ENCODE results near the gene C1D. TPM values are rescaled to one million over a fixed set of nuclear protein-coding genes. Genes with fewer than 3 reads are reported as not detected.
"Not testable (repeated sequence)": the region's sequence is repeated elsewhere in the genome, so short reads cannot be mapped to it uniquely, and the experiment has no call there.

C1D gene
- polyA plus RNA-seq, 3 donors, result 14.9 to 58.4 (median 49.7) TPM

DNA sequence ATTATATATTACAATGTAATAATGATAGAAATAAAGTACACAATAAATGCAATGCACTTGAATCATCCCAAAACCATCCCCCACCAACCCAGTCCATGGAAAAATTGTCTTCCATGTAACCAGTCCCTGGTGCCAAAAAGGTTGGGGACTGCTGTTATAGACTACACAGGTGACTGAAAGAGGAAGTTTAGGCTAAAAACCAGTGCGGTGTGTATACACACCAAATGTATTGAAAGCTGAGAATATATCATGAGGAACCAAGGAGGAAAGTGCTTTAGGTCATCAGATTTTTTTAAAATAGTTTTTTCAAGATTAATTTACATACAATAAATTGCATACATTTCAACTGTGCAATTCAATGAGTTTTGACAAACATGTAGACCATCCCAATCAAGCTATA lies 20.5 kb upstream of the C1D start:
- no peaks in the 10 kb centered on the region for H3K9me3 ChIP-seq (replicated peaks in 1 of 2; ENCODE audit: control insufficient read depth in 1 of 2, insufficient read depth in 1 of 2, low read length in 2 of 2)
- H3K27ac ChIP-seq (ENCODE audit: low read depth in 1 of 2, low read length in 2 of 2), result no peak overlapping the region
- Mint-ChIP-seq H3K4me3 (no peak overlapping the region), H3K9me3 (no peaks in the 10 kb centered on the region), H3K4me1 (no peaks in the 10 kb centered on the region), H3K27ac (no peak overlapping the region), H3K36me3 (no peaks in the 10 kb centered on the region), H3K27me3 (ENCODE audit: low read depth in 3 of 3) (peaks cover 0 to 5% (median 0%) of the 10 kb centered on the region in 3 donors)
- DNase-seq, result no peak
- no peaks in the 10 kb centered on the region for H3K4me1 ChIP-seq (ENCODE audit: control insufficient read depth in 1 of 2, insufficient read depth in 2 of 2, low read length in 2 of 2)
- no peak overlapping the region for H2AFZ ChIP-seq (ENCODE audit: insufficient read depth, low read depth, low read length, poor library complexity, severe bottlenecking)
- H3K79me2 ChIP-seq (ENCODE audit: insufficient read depth, low read length), result no peaks in the 10 kb centered on the region
- WGBS (ENCODE audit: insufficient coverage), result no CpG with 5 or more reads among the region's 1 CpG
- no peaks in the 10 kb centered on the region for H3K27me3 ChIP-seq (ENCODE audit: control insufficient read depth in 2 of 2, insufficient read depth in 2 of 2, low read length in 2 of 2)
- no peak overlapping the region for H3K9ac ChIP-seq (ENCODE audit: insufficient read depth, low read length, poor library complexity, severe bottlenecking)
- TF ChIP-seq, protein P1, sequence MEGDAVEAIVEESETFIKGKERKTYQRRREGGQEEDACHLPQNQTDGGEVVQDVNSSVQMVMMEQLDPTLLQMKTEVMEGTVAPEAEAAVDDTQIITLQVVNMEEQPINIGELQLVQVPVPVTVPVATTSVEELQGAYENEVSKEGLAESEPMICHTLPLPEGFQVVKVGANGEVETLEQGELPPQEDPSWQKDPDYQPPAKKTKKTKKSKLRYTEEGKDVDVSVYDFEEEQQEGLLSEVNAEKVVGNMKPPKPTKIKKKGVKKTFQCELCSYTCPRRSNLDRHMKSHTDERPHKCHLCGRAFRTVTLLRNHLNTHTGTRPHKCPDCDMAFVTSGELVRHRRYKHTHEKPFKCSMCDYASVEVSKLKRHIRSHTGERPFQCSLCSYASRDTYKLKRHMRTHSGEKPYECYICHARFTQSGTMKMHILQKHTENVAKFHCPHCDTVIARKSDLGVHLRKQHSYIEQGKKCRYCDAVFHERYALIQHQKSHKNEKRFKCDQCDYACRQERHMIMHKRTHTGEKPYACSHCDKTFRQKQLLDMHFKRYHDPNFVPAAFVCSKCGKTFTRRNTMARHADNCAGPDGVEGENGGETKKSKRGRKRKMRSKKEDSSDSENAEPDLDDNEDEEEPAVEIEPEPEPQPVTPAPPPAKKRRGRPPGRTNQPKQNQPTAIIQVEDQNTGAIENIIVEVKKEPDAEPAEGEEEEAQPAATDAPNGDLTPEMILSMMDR (IDR thresholded peaks at IDR 0.05), result no peak
- H3K4me3 ChIP-seq (replicated peaks in 1 of 3; ENCODE audit: low read depth in 2 of 3, low read length in 3 of 3), result no peak overlapping the region
- H4K20me1 ChIP-seq (ENCODE audit: insufficient read depth, low read length), result no peaks in the 10 kb centered on the region
- H3K36me3 ChIP-seq (replicated peaks in 1 of 2; ENCODE audit: control insufficient read depth in 1 of 2, insufficient read depth in 2 of 2, low read length in 2 of 2), result no peaks in the 10 kb centered on the region
- intact Hi-C loops (cut with micrococcal nuclease), result no loop called here
- H3K4me2 ChIP-seq (replicated peaks; ENCODE audit: extremely low read depth, low read length, poor library complexity, severe bottlenecking), result no peak overlapping the region

DNA sequence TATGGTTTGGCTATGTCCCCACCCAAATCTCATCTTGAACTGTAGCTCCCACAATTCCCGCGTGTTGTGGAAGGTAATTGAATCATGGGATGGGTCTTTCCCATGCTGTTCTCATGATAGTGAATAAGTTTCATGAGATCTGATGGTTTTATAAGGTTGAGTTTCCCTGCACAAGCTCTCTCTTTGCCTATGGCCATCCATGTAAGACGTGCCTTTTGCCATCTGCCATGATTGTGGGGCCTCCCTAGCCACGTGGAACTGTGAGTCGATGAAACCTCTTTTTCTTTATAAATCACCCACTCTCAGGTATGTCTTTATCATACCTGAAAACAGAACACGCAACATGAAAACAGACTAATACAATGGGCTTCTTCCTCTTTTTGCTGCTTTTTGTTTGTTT lies 11.2 kb upstream of the C1D start:
- no peak for DNase-seq
- WGBS (ENCODE audit: insufficient coverage), result no CpG with 5 or more reads among the region's 6 CpGs
- Histone ChIP-seq H3K9ac (ENCODE audit: insufficient read depth, low read length, poor library complexity, severe bottlenecking) (no peak overlapping the region), H3K4me3 (replicated peaks in 1 of 3; ENCODE audit: low read depth in 2 of 3, low read length in 3 of 3) (no peak overlapping the region), H3K36me3 (replicated peaks in 1 of 2; ENCODE audit: control insufficient read depth in 1 of 2, insufficient read depth in 2 of 2, low read length in 2 of 2) (no peaks in the 10 kb centered on the region), H3K9me3 (replicated peaks in 1 of 2; ENCODE audit: control insufficient read depth in 1 of 2, insufficient read depth in 1 of 2, low read length in 2 of 2) (no peaks in the 10 kb centered on the region), H3K4me2 (replicated peaks; ENCODE audit: extremely low read depth, low read length, poor library complexity, severe bottlenecking) (no peak overlapping the region), H3K27me3 (ENCODE audit: control insufficient read depth in 2 of 2, insufficient read depth in 2 of 2, low read length in 2 of 2) (peaks cover 3 to 19% of the 10 kb centered on the region in 2 donors), H3K4me1 (ENCODE audit: control insufficient read depth in 1 of 2, insufficient read depth in 2 of 2, low read length in 2 of 2) (no peaks in the 10 kb centered on the region), H3K79me2 (ENCODE audit: insufficient read depth, low read length) (no peaks in the 10 kb centered on the region), H4K20me1 (ENCODE audit: insufficient read depth, low read length) (no peaks in the 10 kb centered on the region), H3K27ac (ENCODE audit: low read depth in 1 of 2, low read length in 2 of 2) (no peak overlapping the region), H2AFZ (ENCODE audit: insufficient read depth, low read depth, low read length, poor library complexity, severe bottlenecking) (no peak overlapping the region)
- H3K9me3 Mint-ChIP-seq, result peaks cover 0 to 6% (median 2%) of the 10 kb centered on the region in 7 donors
- TF ChIP-seq, protein P1 (IDR thresholded peaks at IDR 0.05), result no peak
- no peak overlapping the region for H3K27ac Mint-ChIP-seq
- H3K27me3 Mint-ChIP-seq (ENCODE audit: low read depth in 3 of 3), result peaks cover 0 to 5% (median 5%) of the 10 kb centered on the region in 3 donors
- intact Hi-C loops (cut with micrococcal nuclease), result no loop called here
- no peaks in the 10 kb centered on the region for H3K4me1 Mint-ChIP-seq
- no peak overlapping the region for H3K4me3 Mint-ChIP-seq
- no peaks in the 10 kb centered on the region for H3K36me3 Mint-ChIP-seq

DNA sequence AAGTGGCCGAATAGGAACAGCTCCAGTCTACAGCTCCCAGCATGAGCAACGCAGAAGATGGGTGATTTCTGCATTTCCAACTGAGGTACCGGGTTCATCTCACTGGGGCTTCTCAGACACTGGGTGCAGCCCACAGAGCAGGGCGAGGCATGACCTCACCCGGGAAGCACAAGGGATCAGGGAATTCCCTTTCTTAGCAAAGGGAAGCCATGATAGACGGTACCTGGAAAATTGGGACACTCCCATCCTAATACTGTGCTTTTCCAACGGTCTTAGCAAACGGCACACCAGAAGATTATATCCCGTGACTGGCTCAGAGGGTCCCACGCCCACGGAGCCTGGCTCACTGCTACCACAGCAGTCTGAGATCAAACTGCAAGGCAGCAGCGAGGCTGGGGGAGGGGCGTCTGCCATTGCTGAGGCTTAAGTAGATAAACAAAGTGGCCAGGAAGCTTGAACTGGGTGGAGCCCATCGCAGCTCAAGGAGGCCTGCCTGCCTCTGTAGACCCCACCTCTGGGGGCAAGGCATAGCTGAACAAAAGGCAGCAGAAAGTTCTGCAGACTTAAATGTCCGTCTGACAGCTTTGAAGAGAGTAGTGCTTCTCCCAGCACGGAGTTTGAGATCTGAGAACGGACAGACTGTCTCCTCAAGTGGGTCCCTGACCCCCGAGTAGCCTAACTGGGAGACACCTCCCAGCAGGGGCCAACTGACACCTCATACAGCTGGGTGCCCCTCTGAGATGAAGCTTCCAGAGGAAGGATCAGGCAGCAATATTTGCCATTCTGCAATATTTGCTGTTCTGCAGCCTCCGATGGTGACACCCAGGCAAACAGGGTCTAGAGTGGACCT lies 1.2 kb upstream of the C1D start:
- H3K79me2 ChIP-seq (ENCODE audit: insufficient read depth, low read length), result peaks cover 38% of the 10 kb centered on the region
- not testable (repeated sequence) for H3K36me3 Mint-ChIP-seq; H2AFZ ChIP-seq (ENCODE audit: insufficient read depth, low read depth, low read length, poor library complexity, severe bottlenecking); H4K20me1 ChIP-seq (ENCODE audit: insufficient read depth, low read length); DNase-seq; H3K9me3 Mint-ChIP-seq; H3K27me3 Mint-ChIP-seq (ENCODE audit: low read depth in 3 of 3); H3K27ac Mint-ChIP-seq; H3K27me3 ChIP-seq (ENCODE audit: control insufficient read depth in 2 of 2, insufficient read depth in 2 of 2, low read length in 2 of 2); H3K9me3 ChIP-seq (replicated peaks in 1 of 2; ENCODE audit: control insufficient read depth in 1 of 2, insufficient read depth in 1 of 2, low read length in 2 of 2); H3K4me2 ChIP-seq (replicated peaks; ENCODE audit: extremely low read depth, low read length, poor library complexity, severe bottlenecking); H3K27ac ChIP-seq (ENCODE audit: low read depth in 1 of 2, low read length in 2 of 2); H3K9ac ChIP-seq (ENCODE audit: insufficient read depth, low read length, poor library complexity, severe bottlenecking); H3K4me3 ChIP-seq (replicated peaks in 1 of 3; ENCODE audit: low read depth in 2 of 3, low read length in 3 of 3); H3K36me3 ChIP-seq (replicated peaks in 1 of 2; ENCODE audit: control insufficient read depth in 1 of 2, insufficient read depth in 2 of 2, low read length in 2 of 2); H3K4me3 Mint-ChIP-seq
- peaks cover 16% of the 10 kb centered on the region for H3K4me1 Mint-ChIP-seq
- intact Hi-C loops (cut with micrococcal nuclease), result loop anchor here in 1 of 2 donors (5.0 to 10.0 kb wide), 2 partner anchors 93 to 191 kb away; partner anchors contain the start of genes PNO1 and PPP3R1
- peaks cover 6 to 21% of the 10 kb centered on the region in 2 donors for H3K4me1 ChIP-seq (ENCODE audit: control insufficient read depth in 1 of 2, insufficient read depth in 2 of 2, low read length in 2 of 2)
- WGBS (ENCODE audit: insufficient coverage), result 93% methylated on average over 16 of the region's 19 CpGs

Measured in CD14-positive monocyte (primary cell).